ENCODE data around the gene KRTAP4-6.
"Not testable (repeated sequence)": the region's sequence is repeated elsewhere in the genome, so short reads cannot be mapped to it uniquely, and the experiment has no call there.

KRTAP4-6 gene

GRCh38 chr17:41160648-41161047 is 20.3 kb upstream of the KRTAP4-6 start, which contains the start of gene KRTAP4-4:
KRTAP4-4 (minus strand) TSS chr17:41160748; CDS start chr17:41160691, 57 bp downstream.
- Histone ChIP-seq H3K9me2 (replicated peaks; ENCODE audit: insufficient read depth, low read length) (no peaks in the 10 kb centered on the region), H2AFZ (ENCODE audit: low read length) (no peak within 1 kb of the TSS)

GRCh38 chr17:41160190-41160589 is 19.8 kb upstream of the KRTAP4-6 start:
- not testable (repeated sequence) for H3K36me3 ChIP-seq (replicated peaks; ENCODE audit: insufficient read depth, low read length); H3F3A ChIP-seq (ENCODE audit: insufficient read depth, low read length); H3K9me2 ChIP-seq (replicated peaks; ENCODE audit: insufficient read depth, low read length); H3K27ac ChIP-seq (ENCODE audit: low read length); H3K4me2 ChIP-seq (ENCODE audit: low read depth, low read length); H3K4me1 ChIP-seq (ENCODE audit: low read length); DNase-seq; H3K9ac ChIP-seq (ENCODE audit: low read length); H3K4me3 ChIP-seq (ENCODE audit: low read length); H3K79me2 ChIP-seq (ENCODE audit: low read length); H2AFZ ChIP-seq (ENCODE audit: low read length); H3K27me3 ChIP-seq (replicated peaks; ENCODE audit: insufficient read depth, low read length); H3K9me3 ChIP-seq (replicated peaks; ENCODE audit: insufficient read depth, low read length); H4K20me1 ChIP-seq (ENCODE audit: insufficient read depth, low read length)

More at GRCh38 chr17:41160648-41161047, 20.3 kb upstream of the KRTAP4-6 start, which contains the start of gene KRTAP4-4:
- no peak for DNase-seq
- Histone ChIP-seq H3K27ac (ENCODE audit: low read length) (no peak within 1 kb of the TSS), H3K36me3 (replicated peaks; ENCODE audit: insufficient read depth, low read length) (no peaks in the 10 kb centered on the region), H3K4me1 (ENCODE audit: low read length) (no peaks in the 10 kb centered on the region), H3K27me3 (replicated peaks; ENCODE audit: insufficient read depth, low read length) (no peaks in the 10 kb centered on the region), H3K9me3 (replicated peaks; ENCODE audit: insufficient read depth, low read length) (no peaks in the 10 kb centered on the region), H3K4me2 (ENCODE audit: low read depth, low read length) (no peak within 1 kb of the TSS), H4K20me1 (ENCODE audit: insufficient read depth, low read length) (no peaks in the 10 kb centered on the region), H3K9ac (ENCODE audit: low read length) (no peak within 1 kb of the TSS), H3K4me3 (ENCODE audit: low read length) (no peak within 1 kb of the TSS), H3K79me2 (ENCODE audit: low read length) (no peaks in the 10 kb centered on the region), H3F3A (ENCODE audit: insufficient read depth, low read length) (no peaks in the 10 kb centered on the region)
- TF ChIP-seq EZH2 (optimal IDR thresholded peaks at IDR 0.05; ENCODE audit: low read depth, low read length): no peak
- TF ChIP-seq EZH2phosphoT487 (IDR thresholded peaks at IDR 0.05; ENCODE audit: low read length): no peak
- TF ChIP-seq, protein P1, sequence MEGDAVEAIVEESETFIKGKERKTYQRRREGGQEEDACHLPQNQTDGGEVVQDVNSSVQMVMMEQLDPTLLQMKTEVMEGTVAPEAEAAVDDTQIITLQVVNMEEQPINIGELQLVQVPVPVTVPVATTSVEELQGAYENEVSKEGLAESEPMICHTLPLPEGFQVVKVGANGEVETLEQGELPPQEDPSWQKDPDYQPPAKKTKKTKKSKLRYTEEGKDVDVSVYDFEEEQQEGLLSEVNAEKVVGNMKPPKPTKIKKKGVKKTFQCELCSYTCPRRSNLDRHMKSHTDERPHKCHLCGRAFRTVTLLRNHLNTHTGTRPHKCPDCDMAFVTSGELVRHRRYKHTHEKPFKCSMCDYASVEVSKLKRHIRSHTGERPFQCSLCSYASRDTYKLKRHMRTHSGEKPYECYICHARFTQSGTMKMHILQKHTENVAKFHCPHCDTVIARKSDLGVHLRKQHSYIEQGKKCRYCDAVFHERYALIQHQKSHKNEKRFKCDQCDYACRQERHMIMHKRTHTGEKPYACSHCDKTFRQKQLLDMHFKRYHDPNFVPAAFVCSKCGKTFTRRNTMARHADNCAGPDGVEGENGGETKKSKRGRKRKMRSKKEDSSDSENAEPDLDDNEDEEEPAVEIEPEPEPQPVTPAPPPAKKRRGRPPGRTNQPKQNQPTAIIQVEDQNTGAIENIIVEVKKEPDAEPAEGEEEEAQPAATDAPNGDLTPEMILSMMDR (IDR thresholded peaks at IDR 0.05; ENCODE audit: low read length): no peak

GRCh38 chr17:41153856-41154255 is 13.5 kb upstream of the KRTAP4-6 start:
- Histone ChIP-seq H3K27me3 (replicated peaks; ENCODE audit: insufficient read depth, low read length) (no peaks in the 10 kb centered on the region), H4K20me1 (ENCODE audit: insufficient read depth, low read length) (no peaks in the 10 kb centered on the region), H3K9me2 (replicated peaks; ENCODE audit: insufficient read depth, low read length) (no peaks in the 10 kb centered on the region), H3K4me3 (ENCODE audit: low read length) (no peak overlapping the region), H3K79me2 (ENCODE audit: low read length) (no peaks in the 10 kb centered on the region), H3K9me3 (replicated peaks; ENCODE audit: insufficient read depth, low read length) (no peaks in the 10 kb centered on the region), H3K27ac (ENCODE audit: low read length) (no peak overlapping the region), H3K9ac (ENCODE audit: low read length) (no peak overlapping the region), H3K36me3 (replicated peaks; ENCODE audit: insufficient read depth, low read length) (no peaks in the 10 kb centered on the region), H3F3A (ENCODE audit: insufficient read depth, low read length) (no peaks in the 10 kb centered on the region), H3K4me1 (ENCODE audit: low read length) (no peaks in the 10 kb centered on the region), H3K4me2 (ENCODE audit: low read depth, low read length) (no peak overlapping the region), H2AFZ (ENCODE audit: low read length) (no peak overlapping the region)
- no peak for DNase-seq
- no peak for TF ChIP-seq EZH2phosphoT487 (IDR thresholded peaks at IDR 0.05; ENCODE audit: low read length)
- TF ChIP-seq EZH2 (optimal IDR thresholded peaks at IDR 0.05; ENCODE audit: low read depth, low read length): no peak
- TF ChIP-seq, protein P1 (IDR thresholded peaks at IDR 0.05; ENCODE audit: low read length): no peak

- Histone ChIP-seq H3F3A (ENCODE audit: insufficient read depth, low read length) (no peaks in the 10 kb centered on the region), H3K4me1 (ENCODE audit: low read length) (no peaks in the 10 kb centered on the region), H3K4me3 (ENCODE audit: low read length) (no peak overlapping the region), H4K20me1 (ENCODE audit: insufficient read depth, low read length) (no peaks in the 10 kb centered on the region), H3K9me3 (replicated peaks; ENCODE audit: insufficient read depth, low read length) (no peaks in the 10 kb centered on the region), H3K9ac (ENCODE audit: low read length) (no peak overlapping the region), H3K36me3 (replicated peaks; ENCODE audit: insufficient read depth, low read length) (no peaks in the 10 kb centered on the region), H3K27me3 (replicated peaks; ENCODE audit: insufficient read depth, low read length) (no peaks in the 10 kb centered on the region), H3K27ac (ENCODE audit: low read length) (no peak overlapping the region), H3K9me2 (replicated peaks; ENCODE audit: insufficient read depth, low read length) (no peaks in the 10 kb centered on the region), H2AFZ (ENCODE audit: low read length) (no peak overlapping the region), H3K79me2 (ENCODE audit: low read length) (no peaks in the 10 kb centered on the region), H3K4me2 (ENCODE audit: low read depth, low read length) (no peak overlapping the region)
- TF ChIP-seq EZH2 (optimal IDR thresholded peaks at IDR 0.05; ENCODE audit: low read depth, low read length) (no peak), EZH2phosphoT487 (IDR thresholded peaks at IDR 0.05; ENCODE audit: low read length) (no peak)
- TF ChIP-seq, protein P1 (IDR thresholded peaks at IDR 0.05; ENCODE audit: low read length): no peak
- no peak for DNase-seq
These were observed 11.2 kb upstream of the KRTAP4-6 start for GRCh38 chr17:41151525-41151924.

All from MM.1S (cell line).